Activated CD4-positive, alpha-beta T cell treated with anti-CD3 and anti-CD28 coated beads, Interleukin-2, Interleukin-4, amounts not matched to agents 100 ng/mL and 50 ng/mL, durations not matched to agents 16 hours and 8 hours (primary cell): ENCODE measurements around the gene ANKLE2.

Source experiments
- DNase-seq: peaks from one replicate; pipeline ENCODE4 v3.0.0-alpha.2; 2020; ENCODE audit warnings: low spot score

Gene ANKLE2

GRCh38 chr12:132743831-132744230 is 17.8 kb downstream of the ANKLE2 start:
- DNase-seq, result no peak

DNA sequence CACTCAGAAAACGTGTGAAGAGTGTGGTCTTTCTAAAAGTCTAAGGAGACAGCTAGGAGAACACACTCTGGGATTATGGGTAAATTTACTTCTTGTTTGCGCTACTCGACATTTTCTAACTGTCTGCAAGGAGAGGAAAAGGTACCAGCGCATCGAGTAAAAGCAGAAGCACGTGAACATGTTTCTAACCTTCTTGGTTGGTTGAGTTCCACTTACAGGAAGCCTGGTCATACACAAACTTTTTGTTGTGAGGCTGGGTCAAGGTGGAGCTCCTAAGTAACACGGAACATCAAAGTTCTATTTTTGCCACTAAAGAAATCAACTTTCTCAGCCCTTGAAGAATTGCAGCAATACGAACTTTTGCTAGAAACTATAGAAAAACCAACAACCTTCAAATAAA is 20.0 kb downstream of the ANKLE2 start:
- no peak for DNase-seq

DNA sequence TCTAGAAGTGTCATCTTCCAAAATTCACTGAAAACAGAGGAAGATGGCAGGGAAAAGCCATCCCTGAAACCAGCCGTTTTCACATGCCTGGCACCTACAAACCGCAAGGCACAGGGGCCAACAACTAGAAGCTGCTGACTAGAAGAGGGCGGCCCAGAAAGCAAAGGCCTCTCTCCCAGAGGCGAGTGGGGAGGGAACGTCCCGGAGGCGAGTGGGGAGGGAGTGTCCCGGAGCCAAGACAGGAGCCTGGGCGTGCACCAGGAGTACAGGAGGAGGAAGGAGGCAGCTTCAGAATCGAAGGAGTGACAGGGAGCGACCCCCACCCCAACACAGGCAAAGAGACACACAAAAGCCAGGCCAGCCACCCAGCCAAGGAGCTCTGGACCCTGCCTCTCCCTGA is 21.0 kb downstream of the ANKLE2 start:
- DNase-seq, result no peak

DNA sequence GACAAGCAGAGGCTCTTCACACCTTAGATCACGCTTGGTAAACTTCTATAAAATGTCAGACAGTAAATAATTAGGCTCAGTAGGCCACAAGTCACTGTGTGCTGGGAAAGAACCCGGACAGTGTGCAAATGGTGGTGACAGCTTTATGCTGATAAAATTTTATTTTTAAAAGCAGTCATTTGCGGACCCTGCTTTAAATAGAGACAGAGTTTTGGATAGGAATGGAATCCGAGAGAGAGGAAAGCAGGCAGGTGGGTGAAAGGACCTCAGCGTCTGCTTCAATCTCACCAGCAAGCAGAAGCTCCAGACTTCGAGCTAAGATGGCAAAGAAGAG is 21.4 kb downstream of the ANKLE2 start:
- no peak for DNase-seq

GRCh38 chr12:132739600-132740312 is 21.9 kb downstream of the ANKLE2 start:
- DNase-seq, result no peak

DNA sequence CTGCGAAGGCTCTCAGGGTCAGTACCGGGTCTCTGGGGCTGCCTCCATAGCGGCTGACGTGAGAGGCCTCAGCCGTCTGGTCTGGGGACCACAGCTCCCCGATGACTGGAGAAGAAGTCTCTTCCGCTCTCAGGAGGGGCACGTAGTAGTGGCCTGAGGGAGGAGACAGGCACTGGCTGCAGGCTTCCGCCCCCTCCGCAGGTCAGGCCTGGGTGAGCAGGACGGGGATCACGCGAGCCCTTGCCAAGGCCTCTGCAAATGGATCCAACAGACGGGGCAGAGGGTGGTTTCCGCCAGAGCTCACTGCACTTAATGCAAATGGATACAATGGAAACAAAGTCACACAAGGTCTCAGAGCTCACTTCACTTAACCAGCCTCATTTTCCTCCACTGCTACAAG is 24.7 kb downstream of the ANKLE2 start:
- DNase-seq, result no peak

DNA sequence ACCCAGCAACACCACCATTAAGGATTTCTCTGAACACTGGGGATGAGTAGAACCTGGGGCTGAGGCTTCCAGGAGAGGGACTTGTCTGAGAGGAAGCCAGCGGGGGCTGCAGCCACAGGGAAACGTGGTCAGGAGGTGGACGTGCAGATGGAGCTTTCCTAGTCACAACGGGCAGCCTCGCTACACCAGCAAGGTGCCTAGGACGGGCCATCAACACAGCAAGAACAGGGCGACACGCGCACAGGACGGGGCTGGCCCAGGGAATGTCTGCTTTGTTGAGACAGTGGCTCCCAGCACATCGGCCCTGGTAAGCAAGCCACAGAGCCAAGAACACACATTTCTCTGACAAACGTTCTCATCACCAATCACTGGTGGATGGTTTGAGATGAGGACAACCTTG is 25.3 kb downstream of the ANKLE2 start:
- DNase-seq, result no peak

GRCh38 chr12:132735496-132735895 is 26.1 kb downstream of the ANKLE2 start:
- DNase-seq, result no peak

DNA sequence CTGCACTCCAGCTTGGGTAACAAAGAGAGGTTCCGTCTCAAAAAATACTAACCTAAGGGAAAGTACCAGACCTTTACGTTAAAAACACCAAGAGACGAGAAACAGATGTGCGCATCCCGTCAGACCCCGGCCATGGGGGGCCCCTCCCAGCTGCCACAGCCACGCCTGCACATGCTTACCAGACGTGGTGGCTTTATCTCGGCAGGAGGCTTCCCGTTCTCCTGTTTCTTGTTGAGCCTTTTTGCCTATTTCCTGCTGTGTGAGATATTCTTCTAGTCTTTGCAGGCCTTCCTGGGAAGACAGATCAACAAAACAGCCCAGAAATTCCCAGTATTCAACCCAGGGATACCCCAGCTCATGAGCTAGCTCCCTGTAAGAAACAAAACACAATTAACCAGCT is 27.4 kb downstream of the ANKLE2 start:
- no peak for DNase-seq

DNA sequence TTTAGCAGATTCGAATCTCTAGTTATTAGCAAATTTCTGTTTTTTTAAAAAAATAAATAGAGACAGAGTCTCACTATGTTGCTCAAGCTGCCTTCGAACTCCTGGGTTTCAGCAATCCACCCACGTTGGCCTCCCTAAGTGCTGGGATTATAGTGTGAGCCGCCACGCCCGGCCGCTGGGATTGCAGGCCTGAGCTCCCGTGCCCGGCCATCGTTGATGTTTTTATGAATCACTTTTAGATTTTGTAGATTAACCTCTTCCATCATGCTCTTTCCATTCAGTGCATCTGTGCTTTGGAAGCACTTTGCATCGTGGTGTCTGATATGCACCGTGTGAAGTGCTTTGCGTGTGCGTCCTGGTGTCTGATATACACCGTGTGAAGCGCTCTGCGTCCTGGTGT is 30.1 kb downstream of the ANKLE2 start:
- no peak for DNase-seq

DNA sequence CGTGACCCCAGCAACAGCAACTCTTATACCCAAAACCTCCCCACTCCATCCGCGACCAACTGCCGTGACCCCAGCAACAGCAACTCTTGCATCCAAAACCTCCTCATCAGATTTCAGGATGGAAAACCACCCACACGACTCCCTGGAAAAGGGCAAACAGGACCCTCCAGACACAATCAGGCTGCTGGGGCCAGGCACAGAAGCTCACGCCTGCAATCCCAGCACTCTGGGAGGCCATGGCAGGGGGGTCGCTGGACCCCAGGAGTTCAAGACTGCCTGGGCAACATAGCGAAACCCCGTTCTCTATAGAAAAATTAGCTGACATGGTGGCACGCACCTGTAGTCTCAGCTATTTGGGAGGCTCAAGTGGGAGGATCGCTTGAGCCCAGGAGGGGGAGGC is 31.3 kb downstream of the ANKLE2 start:
- DNase-seq, result no peak

GRCh38 chr12:132729541-132730320 is 31.9 kb downstream of the ANKLE2 start:
- DNase-seq, result no peak

DNA sequence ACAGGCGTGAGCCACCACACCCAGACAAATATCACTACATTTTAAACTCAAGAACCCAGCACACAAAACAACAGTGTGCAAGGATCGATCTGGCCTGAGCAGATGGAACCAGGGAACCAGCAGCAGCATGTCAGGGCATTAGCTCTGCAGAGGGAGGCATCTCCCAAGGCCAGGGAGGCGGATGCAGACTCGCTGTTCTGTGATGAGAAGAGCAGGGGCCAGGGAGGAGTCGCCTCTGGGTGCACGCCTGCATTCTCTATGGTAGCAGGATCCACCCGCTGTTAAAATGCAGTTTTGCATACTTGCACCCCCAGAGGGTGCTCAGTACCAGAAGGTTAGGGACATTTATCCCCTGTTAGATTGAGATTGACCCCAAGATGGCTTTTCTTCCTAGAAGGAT is 33.1 kb downstream of the ANKLE2 start:
- DNase-seq, result no peak

- DNase-seq, result no peak
These were observed 34.4 kb downstream of the ANKLE2 start for GRCh38 chr12:132727091-132727794.

DNA sequence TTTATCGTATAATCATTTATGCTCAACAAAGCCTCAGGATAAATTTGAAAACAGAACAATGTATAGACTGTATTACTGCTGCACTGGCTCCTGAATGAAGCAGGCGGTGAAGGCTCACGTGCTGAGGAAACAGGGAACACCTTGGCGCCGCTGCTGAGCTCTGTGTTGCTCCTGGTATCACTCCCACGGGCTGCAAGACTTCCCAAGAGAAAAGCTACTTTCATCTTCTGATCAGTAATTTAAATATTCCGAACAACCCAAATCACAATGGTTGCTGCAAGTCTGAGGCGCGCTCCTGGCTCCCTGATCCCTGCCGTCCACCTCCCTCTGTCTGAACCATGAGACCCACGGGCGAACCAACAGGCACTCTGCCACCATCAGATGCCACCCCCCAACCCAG is 35.2 kb downstream of the ANKLE2 start:
- no peak for DNase-seq

DNA sequence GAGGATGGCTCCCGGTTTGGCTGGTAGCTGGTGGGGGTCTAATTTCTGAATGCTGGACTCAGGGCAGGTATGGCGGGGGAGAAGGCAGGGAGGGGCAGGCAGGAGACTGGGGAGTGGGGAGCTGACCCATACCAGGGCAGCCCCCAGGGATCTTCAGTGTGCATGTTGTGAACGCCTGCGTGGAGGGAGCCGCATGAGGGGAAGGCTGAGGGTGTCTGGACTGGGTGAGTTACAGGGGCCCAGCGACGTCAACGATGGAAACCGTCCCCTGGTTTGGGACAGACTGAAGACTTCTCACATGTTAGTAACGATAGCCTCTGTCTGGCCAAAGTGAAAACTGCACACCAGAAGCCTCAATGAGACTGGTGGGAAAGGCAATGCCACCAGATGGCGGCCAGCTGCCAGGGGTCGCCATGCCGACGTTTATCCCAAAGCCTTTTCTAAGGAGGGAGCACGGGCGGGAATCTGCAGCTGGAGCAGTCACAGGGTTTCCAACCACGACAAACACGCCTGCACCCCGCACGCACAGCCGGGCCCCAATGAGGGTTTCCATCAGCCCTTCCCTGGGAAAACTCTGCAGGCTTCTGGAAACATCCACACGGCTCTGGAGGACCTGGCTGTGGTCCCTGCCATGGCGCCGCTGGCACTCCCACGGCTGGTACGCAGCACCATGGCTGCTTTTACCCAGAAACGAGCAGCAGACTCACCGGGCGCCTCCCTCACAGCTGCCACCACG is 37.0 kb downstream of the ANKLE2 start:
- no peak for DNase-seq

DNA sequence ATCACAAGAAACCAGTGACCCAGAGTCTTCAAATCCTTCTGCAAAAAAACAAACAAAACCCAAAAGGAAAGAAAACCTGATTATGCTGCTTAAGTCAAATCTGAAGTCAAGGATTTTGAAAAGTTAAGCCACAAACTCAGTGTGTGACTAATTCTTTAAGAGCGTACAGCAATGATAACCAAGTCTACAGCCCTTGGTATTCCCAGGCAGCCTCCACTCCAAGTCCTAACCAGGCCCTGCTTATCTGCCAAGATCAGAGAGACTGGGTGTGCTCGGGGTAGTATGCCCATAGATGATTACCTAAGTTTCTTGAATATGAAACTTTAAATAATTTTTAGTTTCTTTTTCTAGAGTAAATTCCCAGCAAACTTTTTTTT is 37.9 kb downstream of the ANKLE2 start:
- no peak for DNase-seq

- DNase-seq, result no peak
These were observed 38.4 kb downstream of the ANKLE2 start for GRCh38 chr12:132723015-132723763.

- DNase-seq, result no peak
These were observed 40.9 kb downstream of the ANKLE2 start for GRCh38 chr12:132720606-132721345.

DNA sequence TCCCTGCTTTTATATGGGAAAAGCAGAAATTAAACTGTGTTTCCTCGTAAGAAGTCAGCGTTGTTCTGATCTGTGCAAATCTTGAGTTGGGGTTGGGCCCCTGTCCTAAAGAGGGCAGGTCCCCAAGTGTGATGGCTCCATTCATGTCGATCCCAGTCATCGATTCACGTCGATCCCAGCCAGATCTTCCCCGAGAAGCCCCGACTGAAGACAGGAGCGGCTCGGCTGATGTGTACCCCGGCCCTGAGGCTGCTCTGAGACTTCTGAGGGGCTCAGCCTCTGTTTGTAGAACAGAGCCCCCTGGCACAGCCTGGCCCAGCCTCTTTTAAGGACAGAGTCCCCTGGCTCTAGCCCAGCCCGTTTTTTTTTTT is 41.7 kb downstream of the ANKLE2 start:
- DNase-seq, result no peak
